Adrenal gland (tissue), 12 donors: ENCODE data around the gene SMAD7. TPM values are rescaled to one million over a fixed set of nuclear protein-coding genes. Genes with fewer than 3 reads are reported as not detected.

ENCODE experiments used
- DNase-seq, 7 donors: peaks; one replicate each; pipeline ENCODE4 v3.0.0-alpha.2; 2019 to 2020
- H3K27ac ChIP-seq, 5 donors: fragments of 200-600 bp; sonication (generic) in 4 of 5; 1 replicate in 3 of 5; 2 replicates in 2 of 5; pipeline versions ENCODE4 v1.5.1 to v1.8.0; 2016 to 2020; ENCODE audit warnings: mild to moderate bottlenecking in 1 of 5
- H3K27me3 ChIP-seq: fragments of 200-600 bp; 2 replicates; pipeline ENCODE4 v1.8.0; 2021
- H3K36me3 ChIP-seq, 2 donors: fragments of 200-600 bp; replicated peaks in 1 of 2; 1 replicate in 1 of 2; 2 replicates in 1 of 2; pipeline versions ENCODE4 v1.5.1 to v1.8.0; 2018 to 2022
- H3K4me1 ChIP-seq, 2 donors: fragments of 200-600 bp; replicated peaks in 1 of 2; 1 replicate in 1 of 2; 2 replicates in 1 of 2; pipeline versions ENCODE4 v1.5.1 to v1.8.0; 2018 to 2021
- H3K4me3 ChIP-seq, 4 donors: fragments of 200-600 bp; sonication (generic) in 3 of 4; one replicate each; pipeline ENCODE4 v1.5.1; 2016 to 2018
- H3K9me3 ChIP-seq, 3 donors: fragments of 200-600 bp; sonication (generic) in 1 of 3; replicated peaks in 1 of 3; 1 replicate in 2 of 3; 2 replicates in 1 of 3; pipeline versions ENCODE4 v1.5.1 to v1.8.0; 2016 to 2021
- CTCF ChIP-seq, 6 experiments: fragments of 450-650 bp in 4 of 6; fragments of 200-600 bp in 2 of 6; sonication (generic) in 1 of 6; IDR thresholded peaks; 1 replicate in 5 of 6; 2 replicates in 1 of 6; pipeline versions ENCODE4 v1.5.1 to v1.8.0; 2016 to 2021; ENCODE audit warnings: antibody characterized with exemption in 6 of 6, mild to moderate bottlenecking in 2 of 6, moderate library complexity in 1 of 6
- POLR2A ChIP-seq, 2 donors: fragments of 450-650 bp; IDR thresholded peaks; one replicate each; pipeline ENCODE4 v1.6.1; 2017; ENCODE audit warnings: antibody characterized with exemption in 2 of 2, mild to moderate bottlenecking in 2 of 2, moderate library complexity in 1 of 2
- WGBS, 4 donors: extraction: QIAGEN DNeasy Blood & Tissue Kit in 2 of 4; methylation state at CpG; one replicate each; pipeline versions ENCODE4 v1.1.5 to v1.1.7; 2013 to 2017; 5-methylcytosine and 5-hydroxymethylcytosine counted together
- intact Hi-C, 2 donors: fragments of 100-400 bp; cut with DNase I; formaldehyde crosslinking; loops; one replicate each; pipeline versions ENCODE4 v1.14.1 to v1.15.0; 2022 to 2023
- polyA plus RNA-seq, 3 donors: library from polyadenylated mRNA; stranded (reverse); fragments of 200-250 nt in 2 of 3; fragments of 350-450 nt in 1 of 3; fragmentation: Illumina TruSeq in 1 of 3; extraction: RNeasy Lipid Tissue Mini Kit (QIAGEN cat#74804) in 1 of 3; gene quantifications; one replicate each; pipeline ENCODE4 v1.2.3, GENCODE V29; 2013 to 2014
- total RNA-seq, 9 donors: library from RNA; depleted of rRNA in 4 of 9; stranded (reverse); fragments of >200 nt in 4 of 9; fragments of 120-200 nt in 1 of 9; fragmentation: NEBNext Ultra II Directional in 1 of 9; extraction: Animal tissue kit (Norgen Biotek cat#: 25700) in 1 of 9; gene quantifications; one replicate each; pipeline versions ENCODE4 v1.1.0 to v1.2.4, GENCODE V29; 2013 to 2023
- donor health status: healthy with polysubstance abuse.
- donor health status: Bipolar disorder and iron deficiency.
- donor health status: DM: yes; HTN: yes; CAD: no.
- donor health status: DM: no; HTN: no; CAD: no.
- donor health status: DM: no; HTN: no; CAD: no.
- donor health status: DM: yes; HTN: yes; CAD: no.

Gene SMAD7
- total and polyA plus RNA-seq, 12 donors = 6.1 to 68.3 (median 16.8) TPM

- peak in 2 of 7 donors; percentile 47 to 55 for DNase-seq
- intact Hi-C loops = no loop called here
- 28 to 32% (median 29%) methylated on average over 14 to 17 of the region's 17 CpGs for WGBS, 4 donors
- TF ChIP-seq POLR2A (IDR thresholded peaks at IDR 0.05) = no peak
- TF ChIP-seq CTCF (IDR thresholded peaks at IDR 0.05) = no peak
- H3K27me3 ChIP-seq = no peaks in the 10 kb centered on the region
- peaks cover 76 to 88% of the 10 kb centered on the region in 2 donors for H3K4me1 ChIP-seq
- peak overlapping the region; percentile 33 to 95 (median 70) for H3K27ac ChIP-seq
- H3K4me3 ChIP-seq = no peak overlapping the region
- H3K9me3 ChIP-seq = no peaks in the 10 kb centered on the region
- peaks cover 0 to 17% of the 10 kb centered on the region in 2 donors for H3K36me3 ChIP-seq
These were observed 25.9 kb downstream of the SMAD7 start for GRCh38 chr18:48924630-48925490.

- no peaks in the 10 kb centered on the region for H3K27me3 ChIP-seq
- intact Hi-C loops = no loop called here
- peak in 1 of 7 donors; percentile 16 for DNase-seq
These were observed 26.8 kb downstream of the SMAD7 start for GRCh38 chr18:48923746-48924629.

GRCh38 chr18:48922801-48923730 is 27.7 kb downstream of the SMAD7 start:
- TF ChIP-seq POLR2A (IDR thresholded peaks at IDR 0.05) = no peak
- TF ChIP-seq CTCF (IDR thresholded peaks at IDR 0.05) = no peak
- peaks cover 59 to 71% of the 10 kb centered on the region in 2 donors for H3K4me1 ChIP-seq
- DNase-seq = peak in 6 of 7 donors; percentile 64 to 84 (median 72)
- peak overlapping the region in 1 of 4 donors; percentile 51 for H3K4me3 ChIP-seq
- intact Hi-C loops = no loop called here
- no peaks in the 10 kb centered on the region for H3K27me3 ChIP-seq
- no peaks in the 10 kb centered on the region for H3K9me3 ChIP-seq
- peak overlapping the region in 4 of 5 donors; percentile 62 to 95 (median 72) for H3K27ac ChIP-seq
- 21 to 32% (median 25%) methylated on average over 11 to 21 of the region's 21 CpGs for WGBS, 4 donors
- H3K36me3 ChIP-seq = peaks cover 0 to 17% of the 10 kb centered on the region in 2 donors

More at GRCh38 chr18:48923746-48924629, 26.8 kb downstream of the SMAD7 start:
- no peak for TF ChIP-seq POLR2A (IDR thresholded peaks at IDR 0.05)
- TF ChIP-seq CTCF (IDR thresholded peaks at IDR 0.05) = no peak
- peaks cover 68 to 80% of the 10 kb centered on the region in 2 donors for H3K4me1 ChIP-seq
- H3K36me3 ChIP-seq = peaks cover 0 to 17% of the 10 kb centered on the region in 2 donors
- H3K27ac ChIP-seq = peak overlapping the region in 3 of 5 donors; percentile 70 to 95 (median 79)
- H3K9me3 ChIP-seq = no peaks in the 10 kb centered on the region
- H3K4me3 ChIP-seq = no peak overlapping the region
- 52 to 60% (median 52%) methylated on average over 12 to 15 of the region's 15 CpGs for WGBS, 4 donors
